HG03571 (cell line): ENCODE results near the gene SYNDIG1.

Source experiments
- ATAC-seq: cut with Tn5 transposase; IDR thresholded peaks from one replicate; pipeline ENCODE4 v1.9.1; 2021; ENCODE audit not compliant: unreplicated experiment

Gene SYNDIG1

GRCh38 chr20:24446811-24447210 is 22.6 kb upstream of the SYNDIG1 start:
- ATAC-seq = no peak

DNA sequence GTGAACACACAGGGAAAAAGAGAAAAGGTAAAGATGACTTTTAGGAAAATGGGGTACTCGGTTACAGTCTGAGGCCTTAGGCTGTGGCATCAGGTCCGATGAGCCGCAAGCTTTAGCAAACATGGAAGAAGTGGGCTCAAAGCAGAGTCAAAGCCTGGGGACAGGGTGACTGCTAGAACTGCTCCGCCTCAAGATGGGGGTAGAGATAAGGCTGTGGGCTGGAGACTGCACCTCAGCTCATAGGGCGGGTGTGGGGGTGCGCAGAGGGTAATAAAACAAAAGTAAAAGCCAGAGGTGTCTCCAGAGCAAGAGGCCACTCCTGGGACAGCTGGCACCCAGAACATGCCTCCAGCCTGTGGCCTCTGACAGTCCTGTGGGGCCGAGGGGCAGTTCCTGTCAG is 21.3 kb upstream of the SYNDIG1 start:
- ATAC-seq = no peak

GRCh38 chr20:24449026-24449720 is 20.3 kb upstream of the SYNDIG1 start:
- no peak for ATAC-seq

GRCh38 chr20:24450177-24450576 is 19.3 kb upstream of the SYNDIG1 start:
- ATAC-seq = no peak

DNA sequence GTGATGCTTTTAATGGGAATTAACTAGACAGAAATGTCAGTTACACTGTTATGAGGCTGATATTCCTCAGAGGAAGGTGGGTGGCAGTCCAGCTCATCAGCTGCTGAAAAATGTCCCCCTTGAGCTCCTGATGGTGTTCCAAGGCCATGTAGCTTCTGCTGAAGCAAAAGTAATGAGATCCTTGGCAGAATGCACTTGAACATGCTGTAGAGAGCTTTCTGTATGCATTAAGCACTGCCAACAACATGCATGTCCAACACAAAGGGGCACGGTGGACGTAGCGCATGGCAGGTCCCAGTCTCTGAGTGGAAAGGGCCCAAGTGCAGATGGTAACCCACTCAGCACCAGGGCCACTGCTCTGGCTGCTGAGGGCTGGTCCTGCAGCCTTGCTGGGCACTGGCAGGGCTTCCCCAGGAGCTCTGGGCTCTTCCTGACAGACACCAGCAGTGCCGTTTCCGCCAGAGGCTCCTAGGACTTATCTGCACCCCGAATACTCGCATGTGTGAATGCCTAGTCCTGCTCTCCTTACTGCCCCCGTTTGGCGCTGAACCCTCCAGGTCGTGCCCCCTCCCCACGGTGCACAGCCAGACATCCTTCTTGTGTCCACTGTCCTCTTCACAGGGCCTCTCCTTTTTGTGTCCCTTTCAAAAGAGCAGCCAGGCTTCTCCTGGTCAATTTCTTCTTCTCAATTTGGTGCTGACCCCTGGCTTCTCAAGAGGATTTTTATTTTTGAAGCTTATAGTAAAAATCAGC is 18.6 kb upstream of the SYNDIG1 start:
- no peak for ATAC-seq

DNA sequence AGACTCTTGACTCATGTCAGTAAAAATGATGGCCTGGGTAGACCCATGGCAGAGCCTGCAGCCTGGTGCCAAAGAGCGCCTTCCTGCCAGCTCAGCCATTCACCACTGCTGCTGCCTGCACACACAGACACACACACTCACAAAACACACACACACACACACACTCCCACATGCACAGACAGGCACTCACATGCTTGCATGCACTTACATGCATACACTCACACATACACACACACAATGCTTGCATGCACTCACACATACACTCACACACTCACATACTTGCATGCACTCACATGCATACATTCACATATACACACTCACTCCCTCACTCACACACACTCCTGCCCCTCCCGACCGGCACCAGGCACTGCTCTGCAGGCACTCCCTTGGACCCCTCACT is 18.0 kb upstream of the SYNDIG1 start:
- ATAC-seq = no peak

GRCh38 chr20:24452016-24452415 is 17.4 kb upstream of the SYNDIG1 start:
- ATAC-seq = no peak

DNA sequence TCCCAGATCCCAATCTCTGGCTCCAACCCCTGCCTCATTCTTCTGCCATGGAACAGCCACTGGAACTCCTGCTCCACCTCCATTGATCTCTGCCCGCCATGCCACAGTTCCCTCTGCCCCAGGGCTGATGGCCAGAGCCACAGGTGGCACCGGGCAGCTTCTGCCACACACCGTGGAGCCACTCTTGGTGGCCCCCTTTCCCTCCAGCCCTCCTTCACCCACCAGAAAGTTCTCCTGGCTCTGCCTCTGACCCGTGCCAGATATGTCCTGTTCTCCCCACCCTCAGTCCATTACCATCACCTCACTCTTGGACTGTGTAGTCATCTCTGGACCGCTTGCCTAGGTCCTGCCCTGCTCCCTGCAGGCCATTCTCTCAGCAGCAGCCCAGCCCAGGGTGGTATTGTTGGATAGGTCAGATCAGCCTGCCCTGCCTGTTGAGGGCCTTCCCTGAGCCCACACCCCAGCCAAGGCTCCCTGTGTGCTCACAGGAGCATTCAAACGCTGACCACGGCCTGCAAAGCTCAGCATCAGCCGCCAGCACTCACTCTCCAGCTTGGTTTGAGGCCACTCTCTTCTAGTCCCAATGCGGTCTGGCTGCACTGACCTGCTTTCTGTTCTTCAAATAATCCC is 16.8 kb upstream of the SYNDIG1 start:
- no peak for ATAC-seq

- no peak for ATAC-seq
Observed at GRCh38 chr20:24453869-24454268, 15.6 kb upstream of the SYNDIG1 start.

DNA sequence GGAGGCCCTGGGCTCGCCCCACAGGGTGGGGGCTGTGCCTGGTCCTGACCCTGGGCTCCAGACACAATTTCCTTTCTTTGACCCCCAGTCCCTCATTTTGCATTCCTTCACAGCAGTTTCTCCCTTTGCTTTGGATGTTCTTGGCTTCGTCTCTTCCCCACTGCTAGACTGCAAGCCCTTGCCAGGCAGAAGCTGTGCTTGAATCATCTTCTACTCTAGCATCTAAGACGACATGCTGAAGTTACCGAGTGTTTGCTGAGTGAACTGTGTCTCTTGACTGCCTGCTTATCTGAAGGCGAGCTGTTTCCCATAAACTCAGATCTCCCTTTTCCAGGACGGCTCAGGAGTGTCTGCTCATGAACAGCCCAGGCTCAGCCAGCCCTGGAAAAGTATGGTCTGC is 14.3 kb upstream of the SYNDIG1 start:
- ATAC-seq = no peak

DNA sequence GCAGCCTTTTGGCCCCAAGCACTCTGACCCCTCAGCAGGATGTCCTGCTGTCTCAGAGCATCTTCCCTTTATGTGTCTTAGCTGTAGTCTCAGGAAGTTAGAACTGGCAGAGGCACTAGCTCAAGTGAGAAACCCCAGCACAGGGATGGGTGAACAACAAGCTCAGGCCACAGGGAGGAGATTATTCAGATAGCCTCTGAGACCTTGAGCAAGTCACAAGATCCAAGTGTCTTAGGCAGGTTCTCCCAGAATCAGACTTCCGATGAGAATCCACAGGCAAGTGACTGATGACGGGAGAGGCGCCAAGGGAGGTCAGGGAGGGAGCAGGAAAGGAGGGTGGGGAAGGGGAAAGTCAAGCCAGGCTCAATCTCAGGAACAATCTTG is 13.0 kb upstream of the SYNDIG1 start:
- ATAC-seq = no peak

- ATAC-seq = no peak
Observed at GRCh38 chr20:24458436-24458835, 11.0 kb upstream of the SYNDIG1 start.

GRCh38 chr20:24459733-24460132 is 9.7 kb upstream of the SYNDIG1 start:
- no peak for ATAC-seq

DNA sequence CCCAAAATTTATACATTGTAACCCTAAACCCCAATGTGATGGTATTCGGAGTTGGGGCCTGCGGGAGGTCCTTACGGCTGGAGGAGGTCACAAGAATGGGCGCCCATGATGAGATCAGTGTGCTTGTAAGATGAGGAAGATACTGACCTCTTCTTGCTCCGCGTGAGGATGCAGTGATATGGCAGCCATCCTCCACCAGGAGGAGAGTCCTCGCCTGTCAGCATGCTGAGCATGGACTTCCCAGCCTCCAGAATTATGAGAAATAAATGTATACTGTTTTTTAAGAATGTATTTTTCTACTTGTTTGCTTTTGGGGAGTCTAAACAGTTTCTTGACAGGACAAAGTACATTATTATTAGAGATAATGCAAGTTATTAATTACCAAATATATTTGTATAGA is 8.7 kb upstream of the SYNDIG1 start:
- no peak for ATAC-seq

GRCh38 chr20:24461848-24462247 is 7.6 kb upstream of the SYNDIG1 start:
- ATAC-seq = no peak

DNA sequence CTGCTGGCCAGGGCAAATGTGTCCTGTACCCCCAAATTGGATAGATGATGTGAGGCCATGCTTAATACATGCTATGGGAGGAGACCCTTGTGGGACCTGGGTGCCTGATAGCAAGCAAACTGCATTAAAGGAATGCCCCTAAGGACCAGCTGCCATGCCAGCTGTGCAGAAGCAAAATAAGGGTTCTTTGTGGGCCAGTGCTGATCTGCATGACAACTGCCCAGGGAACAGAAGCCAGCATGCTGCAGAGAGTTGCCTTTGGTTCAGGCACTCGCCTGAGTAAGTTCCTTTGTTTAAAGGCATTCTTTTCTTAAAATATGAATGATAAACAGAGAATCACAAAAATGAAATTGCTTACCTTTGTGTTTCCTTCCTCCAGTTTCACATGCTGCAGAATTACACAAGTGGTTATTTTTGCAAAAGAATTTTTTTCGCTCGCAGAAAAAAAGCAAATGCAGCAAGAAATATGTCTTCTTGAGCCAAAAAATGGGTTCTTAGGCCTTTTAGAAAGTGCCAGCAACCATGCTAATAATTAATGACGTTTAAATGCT is 6.9 kb upstream of the SYNDIG1 start:
- no peak for ATAC-seq

GRCh38 chr20:24465159-24465558 is 4.3 kb upstream of the SYNDIG1 start:
- no peak for ATAC-seq

DNA sequence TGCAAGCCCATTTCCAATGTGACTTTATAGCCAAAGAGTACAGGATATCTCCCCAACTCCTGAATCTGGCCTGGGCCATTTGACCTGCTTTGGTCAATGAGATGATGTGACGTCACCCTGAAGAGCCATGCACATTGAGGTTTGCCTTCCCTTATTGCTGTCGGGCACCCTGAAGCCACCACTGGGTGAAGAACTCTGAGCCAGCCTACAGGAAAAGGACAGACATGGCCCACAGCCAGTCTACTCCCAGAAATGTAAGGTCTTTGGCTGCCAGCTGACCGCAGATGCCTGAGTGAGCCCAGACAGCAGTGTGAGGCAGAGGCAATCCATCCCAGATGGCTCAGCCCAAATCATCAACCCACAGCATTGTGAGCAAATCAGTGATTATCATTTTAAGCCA is 3.7 kb upstream of the SYNDIG1 start:
- no peak for ATAC-seq

GRCh38 chr20:24468401-24469115 is 871 bp upstream of the SYNDIG1 start:
- ATAC-seq = no peak

DNA sequence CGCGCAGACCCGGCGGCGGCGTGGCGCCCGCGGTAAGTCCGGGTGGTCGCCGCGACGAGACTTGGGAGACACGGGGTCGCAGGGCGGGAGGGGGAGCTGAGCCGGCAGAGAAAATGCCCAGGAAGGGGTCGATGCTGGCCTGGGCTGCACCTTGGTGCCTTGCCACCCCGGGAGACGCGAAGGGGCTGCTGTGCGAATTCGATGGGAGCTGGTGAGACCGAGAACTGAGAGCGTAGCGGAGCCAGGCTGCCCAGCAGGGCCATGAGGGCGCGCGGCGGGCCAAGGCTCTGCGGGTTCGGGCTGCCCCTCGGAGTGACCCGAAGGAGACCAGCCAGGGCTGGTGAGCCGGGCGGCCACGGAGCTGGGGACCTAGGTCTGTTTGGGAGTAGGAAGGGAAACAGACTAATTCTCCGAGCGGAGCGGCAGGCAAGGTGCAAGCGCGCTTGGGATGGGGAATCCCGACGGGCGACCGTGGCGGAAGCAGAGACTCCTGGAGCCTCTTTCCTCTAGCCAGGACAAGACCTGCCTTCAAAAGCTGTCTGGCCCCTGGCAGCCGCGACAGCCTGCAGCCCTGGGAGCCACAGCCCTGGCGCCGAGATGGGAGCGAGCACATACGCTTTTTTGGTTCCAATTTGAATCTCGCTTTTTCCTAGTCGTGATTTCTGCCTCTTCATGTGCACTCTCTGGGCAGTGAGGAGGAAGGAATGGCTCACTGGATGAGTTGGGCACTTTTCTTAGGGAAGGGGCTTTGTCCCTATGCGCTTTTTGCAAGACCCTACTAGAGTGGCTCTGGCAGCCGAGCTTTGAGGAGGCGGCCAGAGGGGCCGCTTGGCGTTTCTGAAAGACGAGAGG is 691 bp downstream of the SYNDIG1 start:
- no peak for ATAC-seq
